ENCODE results near the gene SUB1. TPM values are rescaled to one million over a fixed set of nuclear protein-coding genes. Genes with fewer than 3 reads are reported as not detected.

Gene SUB1
- total RNA-seq, 2 experiments from 2014 or later, result 528 to 531 TPM

Other genes with a start within 250 kb of the SUB1 start
- gene ZFR, start 140.8 kb upstream of the SUB1 start, total RNA-seq, result 10 to 100 TPM; 58.1 to 61.1 TPM
- gene NPR3, start 125.8 kb downstream of the SUB1 start, total RNA-seq, result under 1 TPM in 1 of 2 experiments, not detected in 1; 0.15 TPM

Data from activated CD4-positive, alpha-beta memory T cell treated with anti-CD3 and anti-CD28 coated beads for 36 hours (primary cell).